NOMO-1 treated with dmso at 0.1 percent for 144 hours (cell line): ENCODE measurements around the gene CFAP161.

Experiments used
- DNase-seq: peaks from one replicate; lab custom pipeline; 2025; ENCODE audit not compliant: unreplicated experiment; lab: John Stamatoyannopoulos, UW

Gene CFAP161

GRCh38 chr15:81182031-81182755 is 48.1 kb downstream of the CFAP161 start:
- no peak for DNase-seq

- DNase-seq: no peak
Measured at GRCh38 chr15:81182756-81183438, 48.8 kb downstream of the CFAP161 start.

- no peak for DNase-seq
Measured at GRCh38 chr15:81183439-81183775, 49.3 kb downstream of the CFAP161 start.

GRCh38 chr15:81184188-81184587 is 50.1 kb downstream of the CFAP161 start:
- DNase-seq: no peak

- no peak for DNase-seq
Measured at GRCh38 chr15:81185631-81186295, 51.7 kb downstream of the CFAP161 start.

GRCh38 chr15:81188354-81188753 is 54.3 kb downstream of the CFAP161 start:
- DNase-seq: no peak

- DNase-seq: no peak
Measured at GRCh38 chr15:81189583-81190283, 55.7 kb downstream of the CFAP161 start.

- DNase-seq: no peak
Measured at GRCh38 chr15:81190922-81191507, 56.9 kb downstream of the CFAP161 start.

- no peak for DNase-seq
Measured at GRCh38 chr15:81191701-81192100, 57.6 kb downstream of the CFAP161 start.

GRCh38 chr15:81194723-81195122 is 60.7 kb downstream of the CFAP161 start:
- DNase-seq: no peak

- DNase-seq: no peak
Measured at GRCh38 chr15:81195339-81195864, 61.3 kb downstream of the CFAP161 start.

GRCh38 chr15:81196576-81197254 is 62.6 kb downstream of the CFAP161 start, which contains the start of gene IL16:
TSS of gene IL16 (plus strand) at chr15:81196879. CDS start at chr15:81225400, 28,521 bp downstream.
- DNase-seq: no peak

GRCh38 chr15:81197255-81197630 is 63.2 kb downstream of the CFAP161 start:
- DNase-seq: no peak

- no peak for DNase-seq
Measured at GRCh38 chr15:81197688-81198281, 63.7 kb downstream of the CFAP161 start.
